OCI-M1 (cell line): ENCODE measurements around the gene FRS2.
"Not testable (repeated sequence)": the region's sequence is repeated elsewhere in the genome, so short reads cannot be mapped to it uniquely, and the experiment has no call there.

Source experiments
- DNase-seq: peaks from one replicate; lab custom pipeline; 2025; lab: John Stamatoyannopoulos, UW

The FRS2 gene

DNA sequence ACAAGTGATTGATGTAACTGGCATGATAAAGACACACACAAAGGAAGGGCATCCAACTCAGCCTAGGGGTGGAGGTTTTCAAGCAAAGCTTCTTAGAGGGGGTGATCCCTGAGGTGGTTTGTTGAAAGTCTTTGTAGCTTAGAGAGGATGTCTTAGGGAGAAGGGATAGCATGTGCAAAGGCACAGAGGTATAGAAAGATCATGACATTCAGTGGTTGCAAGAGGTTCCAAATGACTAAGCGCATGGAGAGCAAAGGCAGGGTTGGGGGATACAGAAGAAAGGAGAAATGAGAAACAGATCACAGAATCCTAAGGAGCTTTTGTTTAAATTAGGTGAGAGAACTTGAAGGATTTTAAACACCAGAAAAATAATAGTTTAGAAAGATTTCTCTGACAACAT is 109.9 kb downstream of the FRS2 start:
- no peak for DNase-seq

DNA sequence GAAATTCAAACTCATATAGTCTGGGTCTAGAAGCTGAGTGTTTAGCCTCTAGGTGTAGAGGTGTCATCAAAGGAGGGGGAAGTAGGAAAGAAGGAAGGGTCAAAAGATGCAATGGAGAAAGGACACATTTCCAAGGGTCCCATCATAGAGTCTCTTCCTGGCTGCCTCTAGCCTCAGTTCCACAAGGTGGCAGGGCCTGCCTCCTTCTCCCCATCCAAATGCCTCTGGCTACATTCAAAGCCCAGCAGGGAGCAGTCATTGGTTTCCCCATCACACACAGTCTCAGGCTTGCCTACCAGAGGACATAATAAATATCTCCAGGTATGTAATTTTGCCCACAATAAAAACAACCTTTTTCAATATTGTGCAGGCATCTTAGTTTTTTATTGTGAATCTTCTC is 113.0 kb downstream of the FRS2 start:
- peak; percentile 64 for DNase-seq

DNA sequence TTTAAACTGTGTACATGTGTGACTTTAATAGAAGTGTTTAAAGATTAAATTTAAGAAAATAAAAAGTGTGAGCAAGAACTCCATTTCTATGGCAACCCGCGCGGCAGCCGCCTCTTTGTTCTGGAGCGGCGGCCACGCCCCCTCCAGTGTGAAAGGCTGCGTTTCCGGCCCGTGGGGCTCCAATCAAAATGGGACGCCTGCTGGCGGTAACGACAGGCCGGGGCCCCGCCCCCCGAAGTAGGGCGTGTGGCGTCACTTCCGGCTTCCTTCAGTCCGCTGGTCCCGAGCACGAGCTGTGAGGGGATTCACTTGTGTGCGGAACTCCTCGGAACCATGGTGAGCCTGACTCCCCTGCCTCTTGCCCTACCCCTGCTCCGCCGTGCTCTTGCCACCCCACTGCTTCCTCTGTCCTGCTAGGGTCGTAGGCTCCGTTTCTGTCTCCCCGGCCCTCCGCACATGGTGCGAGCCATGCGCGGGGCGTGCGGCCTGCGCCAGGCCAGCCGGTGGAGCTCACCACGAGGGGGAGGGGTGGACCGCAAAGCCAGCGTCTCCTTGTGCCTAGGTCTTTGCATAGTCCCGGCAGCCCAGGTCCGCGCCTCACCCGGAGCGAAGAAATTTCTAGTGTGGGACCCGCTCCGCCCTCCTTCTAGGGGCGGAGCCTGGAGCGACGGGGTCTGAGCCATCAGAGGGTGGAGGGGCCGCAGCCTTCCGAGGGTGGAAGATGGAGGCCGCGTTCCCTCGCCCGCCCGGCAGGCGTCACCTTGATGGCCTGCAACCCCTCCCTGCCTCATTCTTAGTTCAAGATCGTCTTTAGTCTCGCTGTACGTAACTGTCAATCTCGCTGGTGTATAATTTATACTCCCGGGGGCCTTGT is 115.2 kb downstream of the FRS2 start, which contains the start of gene CCT2:
Gene CCT2 (plus strand): TSS at position 271 of the 874 bp plus-strand sequence. CDS start 63 bp downstream, at position 334.
- peak; percentile 98 for DNase-seq

DNA sequence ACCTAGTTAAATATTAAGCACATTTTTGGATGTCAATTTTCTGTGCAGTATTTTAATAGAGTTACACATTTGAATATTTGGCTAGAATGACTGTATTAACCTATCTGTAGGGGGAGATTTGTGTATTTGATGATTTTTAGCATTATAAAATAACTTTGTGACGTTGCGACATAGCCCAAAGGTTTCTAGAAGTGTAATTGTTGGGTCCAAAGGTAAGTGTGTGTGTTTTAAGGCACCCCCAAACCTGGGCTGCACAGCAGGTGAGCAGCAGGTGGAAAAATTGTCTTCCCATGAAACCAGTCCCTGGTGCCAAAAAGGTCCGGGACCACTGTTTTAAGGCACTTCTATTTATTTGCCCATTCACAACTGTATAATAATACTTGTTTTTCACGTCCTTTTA is 118.3 kb downstream of the FRS2 start:
- DNase-seq, result no peak

DNA sequence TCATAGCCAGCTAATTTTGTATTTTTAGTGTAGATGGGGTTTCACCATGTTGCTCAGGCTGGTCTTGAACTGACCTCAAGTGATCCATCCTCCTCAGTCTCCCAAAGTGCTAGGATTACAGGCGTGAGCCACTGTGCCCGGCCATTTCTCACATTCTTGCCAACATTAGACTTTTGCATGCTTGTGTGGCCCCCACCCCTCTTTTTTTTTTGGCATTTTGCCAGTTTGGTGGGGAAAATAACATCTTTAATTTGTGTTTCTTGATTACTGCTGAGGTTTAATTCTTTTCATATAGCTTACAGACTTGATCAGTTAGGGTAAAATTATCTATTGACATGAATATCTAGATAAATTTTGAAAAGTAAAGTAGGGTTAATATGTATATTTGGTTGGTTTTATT is 118.9 kb downstream of the FRS2 start:
- DNase-seq, result no peak

DNA sequence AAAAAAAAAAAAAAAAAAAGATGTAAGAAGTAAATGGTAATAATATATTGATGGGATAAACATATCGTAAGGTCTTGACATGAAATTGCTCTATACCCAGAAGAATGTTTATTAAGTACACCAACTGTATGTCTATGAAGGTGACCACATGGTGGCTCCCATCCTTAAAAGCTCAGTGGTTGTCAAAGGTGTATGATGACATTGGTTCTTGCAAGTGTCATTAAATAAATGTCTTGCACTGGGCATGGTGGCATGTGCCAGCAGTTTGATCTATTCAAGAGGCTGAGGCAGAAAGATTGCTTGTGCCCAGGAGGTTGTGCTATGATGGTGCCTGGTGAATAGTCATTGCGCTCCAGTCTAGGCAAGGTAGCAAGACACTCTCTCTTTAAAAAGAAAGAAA is 125.5 kb downstream of the FRS2 start:
- DNase-seq, result no peak

DNA sequence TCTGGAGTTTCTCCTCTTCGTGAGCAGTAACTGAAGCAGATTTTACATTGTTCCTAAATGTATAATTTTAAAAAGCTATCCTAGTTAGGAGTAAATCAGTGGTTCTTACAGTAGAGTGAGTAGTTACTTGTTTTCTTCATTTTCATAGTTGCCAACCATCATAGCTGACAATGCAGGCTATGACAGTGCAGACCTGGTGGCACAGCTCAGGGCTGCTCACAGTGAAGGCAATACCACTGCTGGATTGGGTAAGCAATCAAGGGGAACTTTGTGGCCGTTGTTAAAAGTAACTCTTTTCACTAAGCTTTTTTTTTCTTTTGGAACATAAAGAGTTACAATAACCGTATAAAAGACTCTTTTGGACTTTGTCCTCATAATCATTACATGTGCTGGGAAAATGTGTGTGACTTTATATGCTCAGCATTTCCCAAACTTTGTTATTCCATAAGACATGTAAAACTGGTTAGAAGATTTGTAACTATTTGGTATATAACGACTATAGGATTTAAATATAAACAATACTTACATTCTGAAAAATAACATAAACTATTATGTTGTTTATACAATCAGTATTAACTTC is 128.1 kb downstream of the FRS2 start:
- no peak for DNase-seq

DNA sequence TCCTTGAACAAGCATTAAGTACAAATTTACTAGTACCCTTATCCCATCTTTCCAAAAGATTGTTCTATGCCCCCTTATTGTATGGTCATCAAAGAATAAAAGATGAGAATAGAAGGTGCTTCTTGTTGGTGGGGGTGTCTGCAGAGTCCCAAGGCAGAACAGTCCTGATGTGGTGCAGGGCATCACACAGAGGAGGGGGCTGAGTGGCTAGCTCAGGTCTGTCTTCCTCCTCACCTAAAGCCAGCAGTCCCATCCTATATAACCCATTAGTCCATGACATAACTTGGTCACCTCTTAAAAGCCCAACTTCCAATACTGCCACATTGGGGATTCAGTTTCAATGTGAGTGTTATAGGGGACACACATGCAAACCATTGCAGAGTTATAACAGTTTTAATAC is 130.6 kb downstream of the FRS2 start:
- no peak for DNase-seq

DNA sequence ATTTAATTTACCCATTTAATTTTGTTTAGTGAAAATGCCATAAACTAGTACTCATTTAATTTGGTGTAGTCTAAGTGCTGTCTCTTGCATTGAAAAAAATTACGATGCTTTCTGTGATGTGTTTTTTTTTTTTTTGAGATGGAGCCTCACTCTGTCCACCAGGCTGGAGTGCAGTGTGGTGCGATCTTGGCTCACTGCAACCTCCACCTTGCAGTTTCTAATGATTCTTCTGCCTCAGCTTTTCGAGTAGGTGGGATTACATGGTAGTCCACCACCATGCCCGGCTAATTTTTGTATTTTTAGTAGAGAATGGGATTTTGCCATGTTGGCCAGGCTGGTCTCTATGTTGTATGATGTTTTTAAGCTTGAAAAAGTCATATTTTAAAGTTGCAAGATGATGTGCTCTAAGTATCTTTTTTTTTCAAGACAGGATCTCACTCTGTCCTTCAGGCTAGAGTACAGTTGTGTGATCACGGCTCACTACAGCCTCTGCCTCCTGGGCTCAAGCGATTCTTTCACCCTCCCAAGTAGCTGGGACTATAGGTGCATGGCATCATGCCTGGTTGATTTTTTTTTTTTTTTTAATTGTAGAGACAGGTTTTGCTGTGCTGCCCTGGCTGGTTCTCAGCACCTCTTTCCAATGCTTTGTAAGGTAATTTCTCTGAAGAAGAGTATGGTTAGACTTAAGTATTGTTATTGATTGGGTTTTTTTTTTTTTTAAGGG is 131.9 kb downstream of the FRS2 start:
- no peak for DNase-seq

DNA sequence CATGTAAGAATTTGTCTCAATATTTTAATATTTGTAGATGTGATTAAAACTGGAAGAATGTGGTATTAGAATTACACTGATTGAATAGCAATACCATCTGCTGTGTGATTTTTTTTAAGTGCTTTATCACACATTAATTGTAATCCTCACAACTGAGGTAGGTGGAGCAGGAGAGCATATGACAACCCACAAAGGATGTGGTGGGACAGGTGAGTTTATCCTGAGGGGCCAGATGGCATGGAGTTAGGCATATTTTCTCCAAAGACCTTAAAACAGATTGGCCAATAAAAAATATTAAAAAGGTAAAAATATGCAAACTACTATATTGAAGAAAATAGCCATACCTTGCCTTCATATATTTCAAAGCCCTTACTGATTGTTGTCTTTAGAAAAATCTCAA is 132.8 kb downstream of the FRS2 start:
- no peak for DNase-seq

DNA sequence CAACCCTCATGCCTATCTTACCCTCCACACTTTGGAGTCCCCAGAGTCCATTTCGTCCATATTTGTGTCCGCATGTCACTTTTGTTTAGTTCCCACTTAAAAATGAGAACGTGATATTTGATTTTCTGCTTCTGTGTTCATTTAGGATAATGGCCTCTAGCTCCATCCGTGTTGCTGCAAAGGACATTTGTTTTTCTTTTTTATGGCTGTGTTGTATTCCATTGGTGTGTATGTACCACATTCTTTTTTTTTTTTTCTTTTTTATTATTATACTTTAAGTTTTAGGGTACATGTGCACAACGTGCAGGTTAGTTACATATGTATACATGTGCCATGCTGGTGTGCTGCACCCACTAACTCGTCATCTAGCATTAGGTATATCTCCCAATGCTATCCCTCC is 133.4 kb downstream of the FRS2 start:
- not testable (repeated sequence) for DNase-seq

DNA sequence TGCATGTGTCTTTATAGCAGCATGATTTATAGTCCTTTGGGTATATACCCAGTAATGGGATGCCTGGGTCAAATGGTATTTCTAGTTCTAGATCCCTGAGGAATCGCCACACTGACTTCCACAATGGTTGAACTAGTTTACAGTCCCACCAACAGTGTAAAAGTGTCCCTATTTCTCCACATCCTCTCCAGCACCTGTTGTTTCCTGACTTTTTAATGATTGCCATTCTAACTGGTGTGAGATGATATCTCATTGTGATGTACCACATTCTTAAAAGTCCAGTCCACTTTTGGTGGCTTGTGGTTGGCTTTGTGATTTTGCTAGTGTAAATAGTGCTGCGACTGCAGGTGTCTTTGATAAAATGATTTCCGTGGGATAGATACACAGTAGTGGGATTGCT is 134.1 kb downstream of the FRS2 start:
- not testable (repeated sequence) for DNase-seq

DNA sequence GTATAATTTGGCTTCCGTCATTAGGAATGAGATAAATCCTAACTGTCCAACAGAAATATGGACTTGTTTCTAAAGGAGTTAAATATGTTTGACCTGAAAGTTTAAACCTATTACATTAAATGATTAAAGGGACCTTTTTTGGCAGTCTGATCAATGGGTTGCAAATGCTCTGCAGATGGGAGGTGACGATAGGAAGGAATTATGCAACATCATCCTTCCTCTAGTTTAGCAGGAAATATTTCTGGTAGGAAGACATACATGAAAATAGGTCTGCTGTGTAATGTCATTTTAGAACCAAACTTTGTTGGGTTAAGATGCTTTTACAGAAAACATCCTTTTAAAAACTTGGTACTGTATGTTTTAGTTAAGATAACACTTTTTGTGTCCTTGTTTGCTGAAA is 137.9 kb downstream of the FRS2 start:
- DNase-seq, result peak; percentile 45

DNA sequence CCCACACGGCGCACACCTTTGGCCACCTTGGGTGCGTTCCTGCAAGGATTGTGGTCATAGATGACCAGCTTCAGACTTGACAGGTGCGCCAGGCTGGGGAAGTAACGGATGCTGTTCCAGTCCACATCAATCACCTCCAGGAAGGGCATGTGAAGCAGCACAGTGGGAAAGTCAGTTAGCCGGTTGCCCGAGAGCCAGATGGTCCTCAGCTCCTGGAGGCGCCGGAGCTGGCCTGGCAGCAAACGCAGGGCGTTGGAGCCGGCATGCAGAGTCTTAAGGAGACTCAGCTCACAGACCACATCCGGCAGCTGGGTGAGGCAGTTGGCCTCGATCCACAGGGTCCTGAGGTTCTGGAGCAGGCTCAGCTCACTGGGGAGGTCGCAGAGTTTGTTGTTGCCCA is 139.9 kb downstream of the FRS2 start:
- no peak for DNase-seq

DNA sequence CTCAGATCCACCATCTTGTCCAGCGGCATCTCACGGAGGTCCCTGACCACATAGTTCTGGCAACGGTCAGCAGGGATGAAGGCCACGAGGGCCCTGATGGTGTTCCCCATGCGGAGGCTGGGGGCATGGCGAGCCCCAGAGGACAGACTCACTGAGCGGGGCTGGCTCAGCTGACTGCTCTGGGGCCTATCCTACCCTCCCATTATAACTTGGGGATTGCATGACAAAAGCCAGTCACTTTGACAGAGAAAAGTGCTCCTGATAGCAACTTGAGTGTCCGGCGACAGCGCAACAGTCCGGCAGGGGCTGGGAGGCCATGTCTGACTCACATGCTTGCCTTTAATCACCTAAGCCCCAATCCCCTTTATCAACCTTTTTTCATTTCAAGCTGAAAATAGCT is 140.5 kb downstream of the FRS2 start, which contains the start of gene LRRC10:
Gene LRRC10 (minus strand): TSS at position 179 of the 400 bp plus-strand sequence. CDS start 69 bp downstream, at position 110.
- DNase-seq, result no peak

DNA sequence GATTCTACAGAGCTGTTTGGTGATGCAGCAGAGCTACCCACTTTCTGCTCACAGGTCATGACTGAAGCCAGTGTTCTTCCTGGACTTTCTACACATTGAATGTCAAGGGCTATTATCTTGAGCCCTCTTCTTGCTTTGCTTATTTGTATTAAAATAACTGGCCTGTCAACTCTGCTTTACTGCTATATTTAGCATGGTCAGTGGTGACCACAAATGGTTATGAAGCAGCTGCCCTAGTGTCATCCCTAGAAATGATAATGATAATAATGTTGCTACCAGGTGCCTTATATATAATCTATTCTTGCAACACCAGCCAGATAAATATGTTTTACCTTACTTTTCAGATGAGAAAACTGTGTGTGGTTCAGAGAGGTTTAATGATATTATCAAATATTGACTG is 143.2 kb downstream of the FRS2 start:
- DNase-seq, result no peak

DNA sequence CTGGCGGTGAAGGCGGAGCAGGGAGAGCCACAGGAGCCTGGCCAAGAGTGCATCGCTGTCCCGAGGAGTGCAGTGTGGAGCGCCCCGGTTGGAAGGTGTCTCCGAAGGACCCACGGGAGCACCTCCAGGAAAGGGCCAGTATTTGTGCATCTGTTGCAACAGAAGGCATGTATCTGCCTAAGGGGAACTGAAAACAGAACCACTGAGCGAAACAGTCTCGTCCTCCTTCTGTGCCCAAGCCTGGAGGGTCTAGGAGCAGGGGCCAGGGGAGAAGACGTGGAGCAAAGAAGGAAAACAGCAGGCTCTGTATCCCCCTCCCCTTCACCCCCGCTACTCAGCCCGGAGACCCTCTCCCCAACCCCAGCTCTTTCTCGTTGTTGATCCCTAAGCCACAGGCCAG is 145.8 kb downstream of the FRS2 start:
- no peak for DNase-seq

DNA sequence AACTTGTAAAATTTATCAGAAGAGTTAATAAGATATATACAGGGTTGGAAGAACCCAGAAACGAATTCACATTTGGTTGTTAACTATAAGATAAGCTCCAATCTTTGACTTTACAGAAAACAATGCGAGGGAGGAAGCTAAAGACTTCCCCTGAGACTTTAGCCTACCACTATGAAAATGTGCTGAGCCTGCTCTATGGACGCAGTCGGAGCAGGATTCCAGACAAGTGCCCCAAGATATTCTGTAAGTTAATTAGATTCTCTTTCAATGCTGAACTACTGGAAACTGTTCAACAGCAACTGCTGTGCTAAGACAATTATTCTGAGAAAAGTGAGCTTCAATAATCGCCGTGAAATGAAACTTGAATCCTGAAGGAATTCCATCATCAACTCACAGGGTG is 148.9 kb downstream of the FRS2 start:
- no peak for DNase-seq

DNA sequence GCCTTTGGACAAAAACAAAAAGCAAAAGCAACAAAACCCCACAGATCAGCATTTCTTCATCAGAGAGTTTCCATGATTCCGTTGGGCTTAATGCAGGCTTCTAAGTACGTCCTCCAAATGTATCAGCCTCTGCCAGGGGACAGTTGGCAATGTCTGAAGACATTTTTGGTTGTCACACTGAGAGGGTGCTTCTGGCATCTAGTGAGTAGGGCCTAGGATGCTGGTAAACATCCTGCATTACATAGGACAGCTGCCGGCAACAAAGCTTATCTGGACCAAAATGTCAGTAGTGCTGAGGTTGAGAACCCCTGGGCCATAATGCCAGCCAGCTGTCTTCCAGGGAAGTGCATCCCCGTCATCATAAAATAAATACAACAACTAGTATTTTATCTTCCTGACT is 149.9 kb downstream of the FRS2 start:
- DNase-seq, result no peak

DNA sequence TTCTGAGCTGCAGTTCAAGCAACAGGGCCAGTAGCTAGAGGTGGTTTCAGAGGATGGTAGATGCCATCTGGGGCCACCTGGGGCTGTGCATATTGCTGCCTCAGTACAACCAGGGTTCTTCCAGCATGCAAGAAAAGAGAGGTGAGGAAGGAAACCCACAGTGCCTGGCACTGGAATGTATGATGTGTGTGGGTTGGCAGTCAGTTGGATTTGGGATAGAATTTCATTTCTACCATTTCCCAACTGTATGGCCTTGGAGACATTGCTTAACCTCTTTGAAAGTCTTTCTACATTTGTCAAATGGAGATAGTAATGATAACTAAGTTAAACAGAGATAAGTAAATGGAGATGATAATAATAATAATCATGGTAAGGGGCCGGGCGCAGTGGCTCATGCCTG is 150.7 kb downstream of the FRS2 start:
- DNase-seq, result no peak

DNA sequence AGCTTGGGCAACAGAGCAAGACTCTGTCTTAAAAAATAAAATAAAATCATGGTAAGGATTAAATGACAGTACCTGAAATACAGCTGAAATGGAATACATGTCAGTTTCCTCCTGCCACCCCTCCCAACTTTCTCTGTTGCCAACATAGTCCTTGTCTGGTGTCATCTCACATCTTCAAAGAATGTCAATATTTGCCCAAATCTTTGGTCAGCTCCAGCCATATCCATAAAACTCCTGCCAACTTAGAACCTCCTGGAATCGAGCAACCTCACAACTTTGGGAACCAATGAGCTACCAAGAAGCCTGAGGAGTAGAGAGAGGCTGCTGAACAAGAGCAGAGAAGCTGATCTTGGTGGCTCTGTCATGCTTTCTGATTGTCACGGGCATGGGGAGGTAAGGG is 151.4 kb downstream of the FRS2 start:
- no peak for DNase-seq

DNA sequence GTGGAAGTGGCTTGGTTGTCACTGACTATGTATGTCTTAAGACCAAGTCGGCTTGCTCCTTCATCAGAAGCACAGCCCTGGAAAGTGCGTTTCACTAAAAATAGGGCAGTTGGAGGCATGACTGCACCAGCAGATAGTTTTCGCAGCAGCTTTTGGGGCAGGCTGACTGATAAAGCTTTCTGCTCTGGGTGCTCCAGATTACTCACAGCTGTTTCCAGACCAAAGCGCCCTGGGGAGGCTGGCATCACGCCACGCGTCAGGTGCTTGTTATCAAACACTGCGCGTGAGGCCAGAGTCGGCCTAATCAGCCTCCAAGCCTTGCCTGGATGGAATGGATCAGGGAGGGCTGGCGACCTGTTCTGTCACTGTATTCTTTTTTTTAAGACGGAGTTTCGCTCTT is 153.8 kb downstream of the FRS2 start:
- DNase-seq, result peak; percentile 98

DNA sequence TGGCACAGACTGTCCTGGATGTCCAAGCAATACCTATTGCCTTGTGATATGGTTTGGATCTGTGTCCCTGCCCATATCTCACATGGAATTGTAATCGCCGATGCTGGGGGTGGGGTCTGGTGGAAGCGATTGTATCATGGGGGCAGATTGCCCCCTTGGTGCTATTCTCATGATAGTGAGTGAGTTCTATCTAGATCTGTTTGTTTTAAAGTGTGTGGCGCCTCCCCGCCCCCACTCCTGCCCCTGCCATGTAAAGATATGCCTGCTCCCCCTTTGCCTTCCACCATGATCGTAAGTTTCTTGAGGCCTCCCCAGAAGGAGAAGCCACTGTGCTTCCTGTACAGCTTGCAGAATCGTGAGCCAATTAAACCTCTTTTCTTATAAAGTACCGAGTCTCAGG is 157.3 kb downstream of the FRS2 start:
- no peak for DNase-seq
